ENCODE data around the gene USP10.
A peak's percentile ranks its signal among the peaks of the same experiment; 100 is the strongest.

USP10 gene

GRCh38 chr16:84722068-84722467 lies 22.3 kb downstream of the USP10 start:
- no peak for TF ChIP-seq CTCF (IDR thresholded peaks at IDR 0.05; ENCODE audit: insufficient read depth, missing control alignments)
- FAIRE-seq (no peak), DNase-seq (ENCODE audit: insufficient read length, low spot score) (no peak)

GRCh38 chr16:84723906-84724305 lies 24.1 kb downstream of the USP10 start:
- FAIRE-seq: no peak
- no peak for TF ChIP-seq CTCF (IDR thresholded peaks at IDR 0.05; ENCODE audit: insufficient read depth, missing control alignments)
- no peak for DNase-seq (ENCODE audit: insufficient read length, low spot score)

GRCh38 chr16:84724606-84725309 lies 25.0 kb downstream of the USP10 start:
- DNase-seq (ENCODE audit: insufficient read length, low spot score) (no peak), FAIRE-seq (no peak)
- no peak for TF ChIP-seq CTCF (IDR thresholded peaks at IDR 0.05; ENCODE audit: insufficient read depth, missing control alignments)

- no peak for TF ChIP-seq CTCF (IDR thresholded peaks at IDR 0.05; ENCODE audit: insufficient read depth, missing control alignments)
- DNase-seq (ENCODE audit: insufficient read length, low spot score) (no peak), FAIRE-seq (no peak)
These were observed 25.8 kb downstream of the USP10 start for GRCh38 chr16:84725481-84726078.

GRCh38 chr16:84726079-84726668 lies 26.4 kb downstream of the USP10 start:
- FAIRE-seq (no peak), DNase-seq (ENCODE audit: insufficient read length, low spot score) (no peak)
- peak; percentile 93 for TF ChIP-seq CTCF (IDR thresholded peaks at IDR 0.05; ENCODE audit: insufficient read depth, missing control alignments)

- FAIRE-seq (no peak), DNase-seq (ENCODE audit: insufficient read length, low spot score) (no peak)
- TF ChIP-seq CTCF (IDR thresholded peaks at IDR 0.05; ENCODE audit: insufficient read depth, missing control alignments): no peak
These were observed 27.1 kb downstream of the USP10 start for GRCh38 chr16:84726669-84727467.

Data from D721Med (cell line).